ENCODE measurements around the gene ITGB3. TPM values are rescaled to one million over a fixed set of nuclear protein-coding genes. Genes with fewer than 3 reads are reported as not detected.

The ITGB3 gene
- total RNA-seq, 4 donors from 2014 or later, result 22.1 to 58.7 (median 53.8) TPM

DNA sequence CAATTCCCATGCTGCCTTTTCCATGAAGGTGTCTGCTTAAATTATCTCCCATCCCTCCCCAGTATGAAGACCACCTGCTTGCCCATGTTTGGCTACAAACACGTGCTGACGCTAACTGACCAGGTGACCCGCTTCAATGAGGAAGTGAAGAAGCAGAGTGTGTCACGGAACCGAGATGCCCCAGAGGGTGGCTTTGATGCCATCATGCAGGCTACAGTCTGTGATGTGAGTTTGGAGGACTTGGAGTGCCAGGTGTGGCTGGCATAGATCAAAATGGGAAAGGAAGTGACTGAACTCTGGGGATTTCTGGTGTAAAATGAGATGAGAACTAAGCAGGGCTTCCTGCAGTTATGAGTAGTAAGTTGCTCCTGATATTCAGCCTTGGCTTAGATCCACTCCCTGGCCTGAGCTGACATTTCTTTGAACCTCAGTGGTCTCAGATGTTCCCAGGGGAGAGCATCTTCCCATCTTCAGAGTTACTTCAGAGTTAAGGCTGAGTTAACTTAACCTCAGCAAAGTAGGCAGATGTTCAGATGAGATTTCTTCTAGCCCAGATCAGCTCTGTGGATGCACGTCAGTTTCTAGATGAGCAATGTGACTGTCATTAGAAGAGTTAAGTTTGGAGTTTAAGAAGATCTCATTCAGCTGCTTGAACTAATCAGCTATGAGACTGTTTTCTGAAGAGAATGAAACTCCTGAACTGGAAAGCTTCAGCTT lies 32.7 kb downstream of the ITGB3 start:
- no peak overlapping the region for H3K27ac ChIP-seq
- WGBS, 2 donors (ENCODE audit: low coverage in 1 of 2), result 91% methylated on average over 5 of the region's 6 CpGs; no CpG with 5 or more reads in 1 of the 2 donors
- H3K9me3 ChIP-seq, result no peaks in the 10 kb centered on the region
- ATAC-seq, result no peak
- H3K4me3 ChIP-seq, result no peak overlapping the region
- peaks cover 0 to 3% (median 0%) of the 10 kb centered on the region in 3 donors for H3K4me1 ChIP-seq
- H3K27me3 ChIP-seq, result no peaks in the 10 kb centered on the region
- TF ChIP-seq, protein P1, sequence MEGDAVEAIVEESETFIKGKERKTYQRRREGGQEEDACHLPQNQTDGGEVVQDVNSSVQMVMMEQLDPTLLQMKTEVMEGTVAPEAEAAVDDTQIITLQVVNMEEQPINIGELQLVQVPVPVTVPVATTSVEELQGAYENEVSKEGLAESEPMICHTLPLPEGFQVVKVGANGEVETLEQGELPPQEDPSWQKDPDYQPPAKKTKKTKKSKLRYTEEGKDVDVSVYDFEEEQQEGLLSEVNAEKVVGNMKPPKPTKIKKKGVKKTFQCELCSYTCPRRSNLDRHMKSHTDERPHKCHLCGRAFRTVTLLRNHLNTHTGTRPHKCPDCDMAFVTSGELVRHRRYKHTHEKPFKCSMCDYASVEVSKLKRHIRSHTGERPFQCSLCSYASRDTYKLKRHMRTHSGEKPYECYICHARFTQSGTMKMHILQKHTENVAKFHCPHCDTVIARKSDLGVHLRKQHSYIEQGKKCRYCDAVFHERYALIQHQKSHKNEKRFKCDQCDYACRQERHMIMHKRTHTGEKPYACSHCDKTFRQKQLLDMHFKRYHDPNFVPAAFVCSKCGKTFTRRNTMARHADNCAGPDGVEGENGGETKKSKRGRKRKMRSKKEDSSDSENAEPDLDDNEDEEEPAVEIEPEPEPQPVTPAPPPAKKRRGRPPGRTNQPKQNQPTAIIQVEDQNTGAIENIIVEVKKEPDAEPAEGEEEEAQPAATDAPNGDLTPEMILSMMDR (IDR thresholded peaks at IDR 0.05), result no peak
- no peak for TF ChIP-seq POLR2AphosphoS5 (IDR thresholded peaks at IDR 0.05)
- no peak for TF ChIP-seq EP300 (IDR thresholded peaks at IDR 0.05)
- TF ChIP-seq POLR2A (IDR thresholded peaks at IDR 0.05), result no peak
- H3K36me3 ChIP-seq, result peaks cover 0 to 75% of the 10 kb centered on the region in 2 donors

GRCh38 chr17:47287068-47287467 lies 33.4 kb downstream of the ITGB3 start:
- H3K4me3 ChIP-seq, result no peak overlapping the region
- 100% methylated on average over 2 of the region's 4 CpGs; no CpG with 5 or more reads in 1 of the 2 donors for WGBS, 2 donors (ENCODE audit: low coverage in 1 of 2)
- no peaks in the 10 kb centered on the region for H3K27me3 ChIP-seq
- ATAC-seq, result no peak
- no peak for TF ChIP-seq POLR2A (IDR thresholded peaks at IDR 0.05)
- no peak for TF ChIP-seq POLR2AphosphoS5 (IDR thresholded peaks at IDR 0.05)
- peaks cover 0 to 82% of the 10 kb centered on the region in 2 donors for H3K36me3 ChIP-seq
- no peak overlapping the region for H3K27ac ChIP-seq
- H3K9me3 ChIP-seq, result no peaks in the 10 kb centered on the region
- H3K4me1 ChIP-seq, result no peaks in the 10 kb centered on the region

DNA sequence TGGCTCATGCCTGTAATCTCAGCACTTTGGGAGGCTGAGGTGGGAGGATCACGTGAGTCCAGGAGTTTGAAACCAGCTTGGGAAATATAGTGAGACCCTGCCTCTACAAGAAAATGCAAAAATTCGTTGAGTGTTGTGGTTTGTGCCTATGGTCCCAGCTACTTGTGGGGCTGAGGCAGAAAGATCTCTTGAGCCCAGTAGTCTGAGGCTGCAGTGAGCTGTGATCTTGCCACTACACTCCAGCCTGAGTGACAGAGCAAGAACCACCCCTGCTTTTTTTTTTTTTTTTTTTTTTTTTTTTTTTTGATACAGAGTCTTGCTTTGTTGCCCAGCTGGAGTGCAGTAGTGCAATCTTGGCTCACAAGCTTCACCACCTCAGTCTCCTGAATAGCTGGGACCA lies 34.0 kb downstream of the ITGB3 start:
- Histone ChIP-seq H3K27me3 (no peaks in the 10 kb centered on the region), H3K27ac (no peak overlapping the region), H3K4me1 (no peaks in the 10 kb centered on the region), H3K9me3 (no peaks in the 10 kb centered on the region), H3K4me3 (no peak overlapping the region), H3K36me3 (peaks cover 0 to 88% of the 10 kb centered on the region in 2 donors)
- no peak for TF ChIP-seq POLR2AphosphoS5 (IDR thresholded peaks at IDR 0.05)
- no peak for TF ChIP-seq POLR2A (IDR thresholded peaks at IDR 0.05)
- no peak for TF ChIP-seq EP300 (IDR thresholded peaks at IDR 0.05)
- TF ChIP-seq, protein P1 (IDR thresholded peaks at IDR 0.05), result no peak
- 88 to 93% methylated on average over 2 of the region's 2 CpGs for WGBS, 2 donors (ENCODE audit: low coverage in 1 of 2)
- no peak for ATAC-seq

GRCh38 chr17:47288531-47289116 lies 35.0 kb downstream of the ITGB3 start:
- peaks cover 0 to 2% (median 0%) of the 10 kb centered on the region in 3 donors for H3K4me1 ChIP-seq
- ATAC-seq, result no peak
- no peak overlapping the region for H3K27ac ChIP-seq
- H3K27me3 ChIP-seq, result no peaks in the 10 kb centered on the region
- WGBS, 2 donors (ENCODE audit: low coverage in 1 of 2), result 88 to 90% methylated on average over 6 of the region's 6 CpGs
- no peak for TF ChIP-seq EP300 (IDR thresholded peaks at IDR 0.05)
- no peak for TF ChIP-seq POLR2AphosphoS5 (IDR thresholded peaks at IDR 0.05)
- no peak for TF ChIP-seq POLR2A (IDR thresholded peaks at IDR 0.05)
- TF ChIP-seq, protein P1 (IDR thresholded peaks at IDR 0.05), result no peak
- peaks cover 0 to 94% of the 10 kb centered on the region in 2 donors for H3K36me3 ChIP-seq
- H3K9me3 ChIP-seq, result no peaks in the 10 kb centered on the region
- no peak overlapping the region for H3K4me3 ChIP-seq

GRCh38 chr17:47289302-47289701 lies 35.7 kb downstream of the ITGB3 start:
- Histone ChIP-seq H3K4me1 (peaks cover 0 to 9% (median 4%) of the 10 kb centered on the region in 3 donors), H3K4me3 (no peak overlapping the region), H3K36me3 (peaks cover 0 to 93% of the 10 kb centered on the region in 2 donors), H3K27ac (no peak overlapping the region), H3K27me3 (no peaks in the 10 kb centered on the region), H3K9me3 (no peaks in the 10 kb centered on the region)
- 85 to 100% methylated on average over 1 of the region's 1 CpG for WGBS, 2 donors (ENCODE audit: low coverage in 1 of 2)
- ATAC-seq, result no peak
- TF ChIP-seq POLR2AphosphoS5 (IDR thresholded peaks at IDR 0.05) (no peak), EP300 (IDR thresholded peaks at IDR 0.05) (no peak), POLR2A (IDR thresholded peaks at IDR 0.05) (no peak)
- TF ChIP-seq, protein P1 (IDR thresholded peaks at IDR 0.05), result no peak

Measured in gastroesophageal sphincter (tissue), 4 donors.